Inflammatory macrophage (primary cell): Measurements from ENCODE around the gene VEZF1.
"Not testable (repeated sequence)": the region's sequence is repeated elsewhere in the genome, so short reads cannot be mapped to it uniquely, and the experiment has no call there.

Experiments
- DNase-seq, 2 donors: peaks; one replicate each; pipeline ENCODE4 v3.0.0-alpha.2; 2020 to 2022

The VEZF1 gene

DNA sequence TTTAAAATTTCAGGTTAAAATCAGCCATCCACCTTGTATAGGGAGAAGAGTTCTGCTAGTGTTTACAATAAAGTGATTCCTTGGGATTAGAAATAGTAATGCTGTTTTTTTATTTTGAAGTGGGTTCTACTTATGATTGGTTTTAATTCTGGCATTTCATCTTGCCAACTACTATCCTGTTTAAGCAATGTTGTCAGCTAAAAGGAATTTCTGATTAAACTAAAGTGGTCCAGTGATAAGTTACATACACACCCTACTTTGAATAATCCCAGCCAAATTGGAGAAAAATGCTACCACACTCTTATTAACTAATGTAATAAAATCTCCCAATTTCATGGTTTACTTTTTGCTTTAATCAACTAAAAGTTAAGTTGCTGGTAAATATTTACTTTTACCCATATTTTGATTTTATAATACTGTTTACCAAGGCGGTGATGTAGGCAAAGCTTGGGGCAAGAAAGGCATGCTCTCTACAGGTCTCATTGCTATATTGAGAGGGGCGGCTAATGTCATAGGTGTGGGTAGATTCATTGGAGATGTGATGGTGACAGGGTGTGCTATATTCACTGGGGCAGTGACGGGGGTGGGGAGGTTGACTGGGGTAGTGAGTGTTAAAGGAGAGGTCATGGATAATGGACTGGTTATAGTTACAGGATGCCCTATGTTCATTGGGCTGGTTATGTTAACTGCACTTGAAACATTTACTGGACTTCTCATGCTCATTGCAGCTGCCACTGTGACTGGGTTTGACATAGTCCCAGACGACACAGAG, 13.8 kb downstream of the VEZF1 start:
- DNase-seq: not testable (repeated sequence)

- DNase-seq: no peak
Observed at GRCh38 chr17:57972151-57972550, 15.9 kb downstream of the VEZF1 start.

DNA sequence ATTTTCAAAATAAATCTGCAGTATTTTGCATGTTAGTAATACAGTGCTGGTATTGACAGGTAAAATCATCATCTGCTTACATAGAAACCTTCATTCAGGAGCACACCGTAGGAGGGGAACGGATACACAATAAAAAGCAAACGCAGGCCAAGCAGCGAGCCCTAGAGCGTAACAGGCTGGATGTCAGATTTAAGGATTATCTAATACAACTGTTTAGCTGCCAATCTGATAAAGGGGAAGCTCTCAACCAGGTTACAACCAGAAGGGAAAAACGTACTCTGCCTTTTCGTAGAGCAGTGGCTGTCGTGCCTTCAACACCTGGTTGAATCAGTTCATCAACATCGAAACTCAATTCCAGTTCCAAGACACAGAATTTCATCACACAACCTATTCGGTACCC, 16.5 kb downstream of the VEZF1 start:
- no peak for DNase-seq

- no peak for DNase-seq
Observed at GRCh38 chr17:57970710-57971109, 17.3 kb downstream of the VEZF1 start.

DNA sequence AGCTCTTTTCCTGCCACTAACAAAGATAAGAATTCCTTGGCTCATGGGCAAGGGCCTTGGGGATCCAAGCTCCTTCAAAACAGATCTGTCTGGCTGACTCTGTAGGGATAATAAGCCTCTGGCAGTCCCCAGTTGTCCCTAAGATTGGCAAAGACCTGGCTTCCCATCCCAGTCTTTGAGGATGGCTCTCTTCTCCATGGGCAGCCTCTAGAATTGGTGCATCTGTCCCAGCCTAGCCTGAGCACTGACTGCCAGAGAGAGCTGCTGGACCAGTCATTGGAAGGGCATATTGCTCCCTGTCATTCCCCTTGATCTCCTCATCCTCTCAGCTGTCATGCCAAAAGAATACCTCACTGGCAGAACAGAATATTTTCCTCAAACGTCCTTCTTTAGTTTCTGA, 19.6 kb downstream of the VEZF1 start:
- no peak for DNase-seq

DNA sequence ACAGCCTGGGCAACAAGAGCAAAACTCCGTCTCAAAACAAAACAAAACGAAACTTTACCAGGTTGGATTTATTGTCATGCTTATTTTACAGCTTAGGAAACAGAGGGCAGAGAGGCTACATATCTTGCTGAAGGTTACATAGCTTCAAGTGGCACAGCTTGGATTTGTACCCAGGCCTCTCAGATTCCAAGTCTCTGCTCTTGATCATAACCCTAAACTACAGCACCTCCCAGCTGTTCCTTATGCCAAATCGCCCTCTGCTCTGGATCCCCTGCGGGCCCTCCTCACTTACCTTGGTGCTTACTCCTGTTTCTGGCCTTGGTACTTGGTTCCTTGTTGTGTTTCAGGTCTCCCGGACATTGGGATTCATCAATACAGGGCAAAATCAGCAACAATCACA, 21.2 kb downstream of the VEZF1 start:
- no peak for DNase-seq

- DNase-seq: no peak
Observed at GRCh38 chr17:57966246-57966645, 21.8 kb downstream of the VEZF1 start.

DNA sequence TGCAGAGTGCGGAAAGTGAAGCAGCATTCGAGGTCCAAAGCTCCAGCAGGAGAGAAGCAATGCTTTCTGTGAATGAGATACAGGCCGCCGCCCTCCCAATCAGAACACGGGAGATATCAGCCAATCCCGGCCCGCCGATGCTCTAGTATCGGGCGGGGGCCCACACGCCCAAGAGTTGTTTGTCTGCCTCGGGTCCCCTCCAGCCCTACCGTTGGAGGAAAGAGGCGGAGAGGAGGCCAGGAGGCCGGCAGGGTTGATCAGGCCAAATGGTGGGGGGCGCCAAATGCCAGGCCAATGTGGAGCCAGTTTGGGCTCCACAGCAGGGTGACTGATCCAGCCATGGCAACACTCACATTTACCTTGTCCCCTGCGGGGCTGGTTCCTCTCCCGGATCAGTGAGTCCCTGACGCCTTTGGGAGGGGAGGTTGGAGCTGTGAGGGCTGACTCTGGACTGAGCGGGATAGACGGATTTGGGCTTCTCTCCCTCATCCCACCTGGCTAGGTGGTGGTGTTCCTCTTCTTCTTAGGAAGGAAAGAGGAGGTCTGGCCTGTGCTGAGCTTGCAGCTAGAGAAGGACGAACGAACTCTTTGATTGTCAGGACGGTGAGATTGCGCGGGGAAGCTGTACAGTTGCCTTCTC, 22.4 kb downstream of the VEZF1 start:
- DNase-seq: no peak

DNA sequence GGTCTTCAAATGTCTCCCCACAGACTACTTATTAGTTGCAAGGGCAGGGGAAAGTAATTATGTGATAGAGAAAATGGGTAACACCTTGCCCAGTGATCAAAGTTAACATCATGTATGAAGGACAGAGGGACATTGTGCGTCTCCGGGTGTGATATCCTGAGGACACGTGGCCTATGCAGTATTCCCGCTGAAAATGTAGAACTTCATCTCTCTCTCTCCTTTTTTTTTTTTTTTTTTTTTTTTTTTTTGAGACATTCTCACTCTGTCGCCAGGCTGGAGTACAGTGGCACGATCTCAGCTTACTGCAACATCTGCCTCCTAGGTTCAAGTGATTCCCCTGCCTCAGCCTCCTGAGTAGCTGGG, 24.9 kb downstream of the VEZF1 start:
- no peak for DNase-seq

GRCh38 chr17:57962279-57963148, 25.5 kb downstream of the VEZF1 start:
- DNase-seq: peak; percentile 40

DNA sequence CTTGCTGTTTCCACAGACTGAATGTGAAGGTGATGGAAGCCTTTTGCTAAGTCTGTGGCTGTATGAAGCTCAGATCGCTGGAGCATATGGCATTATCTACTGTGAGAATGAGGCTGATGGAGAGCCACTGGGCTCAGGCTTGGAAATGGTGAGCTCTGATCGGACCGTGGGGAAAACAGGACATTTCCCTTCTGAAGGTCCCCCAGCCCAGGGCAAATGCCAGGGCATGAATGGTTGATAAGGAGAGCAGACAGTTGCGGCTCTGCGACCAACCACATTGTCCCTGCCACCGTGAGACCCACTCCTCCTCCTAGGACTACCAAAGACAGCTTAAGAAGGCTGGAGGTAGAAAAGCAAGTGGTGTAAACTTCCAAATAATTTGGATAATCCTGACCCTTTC, 28.1 kb downstream of the VEZF1 start:
- DNase-seq: no peak

- DNase-seq: not testable (repeated sequence)
Observed at GRCh38 chr17:57958391-57958790, 29.7 kb downstream of the VEZF1 start.

- no peak for DNase-seq
Observed at GRCh38 chr17:57957886-57958285, 30.2 kb downstream of the VEZF1 start.

DNA sequence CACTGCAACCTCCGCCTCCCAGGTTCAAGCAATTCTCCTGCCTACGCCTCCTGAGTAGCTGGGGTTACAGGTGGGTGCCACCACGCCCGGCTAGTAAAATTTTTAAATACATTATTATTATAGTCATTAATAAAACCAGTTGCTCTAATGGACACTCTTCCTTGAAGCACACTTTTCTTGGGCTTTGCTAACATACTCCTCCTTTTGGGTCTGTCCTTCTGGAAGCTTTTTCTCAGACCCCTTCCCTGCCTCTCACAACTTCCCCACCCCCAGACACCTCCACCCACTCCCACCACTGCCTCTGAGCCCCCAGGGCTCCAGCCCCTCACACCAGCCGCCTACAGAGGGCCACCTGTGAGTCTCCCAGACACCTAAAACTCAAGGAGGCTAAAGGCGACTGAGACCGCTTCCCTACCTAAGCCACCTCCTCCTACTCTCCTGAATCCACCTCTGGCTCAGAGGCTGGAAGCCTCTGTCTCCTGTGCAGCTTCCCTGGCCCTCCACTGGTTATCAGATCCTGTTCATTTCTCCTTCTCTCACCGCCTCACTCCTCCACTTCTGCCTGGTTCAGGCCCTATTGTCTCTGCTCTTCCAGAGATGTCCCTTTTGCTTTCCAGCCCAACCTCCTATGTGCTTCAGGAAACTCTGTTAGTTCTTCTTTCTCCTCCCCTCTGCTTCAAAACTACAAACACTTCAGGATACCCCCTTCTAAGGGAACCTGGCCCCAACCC, 30.8 kb downstream of the VEZF1 start:
- DNase-seq: no peak

GRCh38 chr17:57956291-57957119, 31.5 kb downstream of the VEZF1 start:
- DNase-seq: no peak

DNA sequence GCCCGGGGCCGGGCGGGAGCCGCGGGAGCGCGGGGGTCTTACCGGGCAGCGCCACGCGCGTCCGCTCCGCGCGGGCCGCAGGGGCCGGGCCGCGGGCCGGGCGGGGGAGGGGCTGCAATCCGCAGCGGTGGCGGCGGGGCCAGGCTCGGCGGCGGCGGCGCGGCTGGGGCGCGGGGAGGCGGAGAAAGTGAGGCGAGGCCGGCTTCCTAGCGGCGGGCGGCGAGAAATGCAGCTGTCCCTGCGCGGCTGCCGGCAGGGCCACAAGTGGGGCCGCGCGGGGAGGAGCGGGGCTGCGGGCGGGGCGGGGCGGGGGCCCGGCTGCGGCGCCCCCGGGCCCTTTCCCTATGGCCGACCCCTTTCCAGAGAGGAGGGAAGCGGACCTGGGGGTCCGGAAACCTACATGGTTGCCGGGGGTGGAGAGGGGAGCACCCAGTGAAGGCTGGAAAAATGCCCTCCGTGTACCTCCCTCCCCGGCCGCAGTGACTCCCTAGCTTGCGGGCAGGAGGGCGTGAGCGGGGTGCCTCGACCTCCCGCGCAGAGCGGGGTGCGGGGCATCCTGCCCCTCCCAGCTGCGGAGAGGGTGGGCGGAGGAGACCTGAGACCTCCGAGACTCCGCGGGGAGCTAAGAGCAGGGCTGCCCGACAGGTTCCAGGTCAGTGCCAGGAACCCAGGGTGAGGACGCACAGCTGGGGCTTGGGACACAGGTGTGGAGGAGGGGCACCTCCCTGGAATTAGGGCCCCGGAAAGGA, 32.7 kb downstream of the VEZF1 start, which contains the start of gene CUEDC1:
Gene CUEDC1, minus strand, starts transcription at position 230 of the 749 bp plus-strand sequence. CDS start 69,848 bp downstream, outside the sequence.
- DNase-seq: peak; percentile 60 to 76

- no peak for DNase-seq
Observed at GRCh38 chr17:57954397-57955182, 33.5 kb downstream of the VEZF1 start.

- DNase-seq: no peak
Observed at GRCh38 chr17:57953705-57954396, 34.2 kb downstream of the VEZF1 start.

- no peak for DNase-seq
Observed at GRCh38 chr17:57953219-57953618, 34.8 kb downstream of the VEZF1 start.
